ENCODE data around the gene ALG14.
"Not testable (repeated sequence)": the region's sequence is repeated elsewhere in the genome, so short reads cannot be mapped to it uniquely, and the experiment has no call there.

Gene ALG14

GRCh38 chr1:95005584-95005983 is 67.2 kb downstream of the ALG14 start:
- DNase-seq, result no peak

GRCh38 chr1:95004013-95004412 is 68.7 kb downstream of the ALG14 start:
- DNase-seq, result no peak

- DNase-seq, result no peak
Observed at GRCh38 chr1:95003433-95003738, 69.4 kb downstream of the ALG14 start.

GRCh38 chr1:95002540-95003432 is 70.0 kb downstream of the ALG14 start:
- DNase-seq, result no peak

- DNase-seq, result no peak
Observed at GRCh38 chr1:95002164-95002539, 70.6 kb downstream of the ALG14 start.

- DNase-seq, result no peak
Observed at GRCh38 chr1:94999456-95000131, 73.2 kb downstream of the ALG14 start.

GRCh38 chr1:94998748-94999147 is 74.0 kb downstream of the ALG14 start:
- no peak for DNase-seq

GRCh38 chr1:94998114-94998513 is 74.6 kb downstream of the ALG14 start:
- no peak for DNase-seq

GRCh38 chr1:94995536-94995935 is 77.2 kb downstream of the ALG14 start:
- not testable (repeated sequence) for DNase-seq

- no peak for DNase-seq
Observed at GRCh38 chr1:94994805-94995204, 77.9 kb downstream of the ALG14 start.

- no peak for DNase-seq
Observed at GRCh38 chr1:94993931-94994645, 78.7 kb downstream of the ALG14 start.

GRCh38 chr1:94992863-94993563 is 79.7 kb downstream of the ALG14 start:
- DNase-seq, result no peak

- DNase-seq, result no peak
Observed at GRCh38 chr1:94992161-94992560, 80.6 kb downstream of the ALG14 start.

- no peak for DNase-seq
Observed at GRCh38 chr1:94989911-94990473, 82.8 kb downstream of the ALG14 start.

- no peak for DNase-seq
Observed at GRCh38 chr1:94989398-94989797, 83.4 kb downstream of the ALG14 start.

- no peak for DNase-seq
Observed at GRCh38 chr1:94988356-94988755, 84.4 kb downstream of the ALG14 start.

- DNase-seq, result no peak
Observed at GRCh38 chr1:94986783-94987182, 86.0 kb downstream of the ALG14 start.

GRCh38 chr1:94983171-94983739 is 89.5 kb downstream of the ALG14 start:
- no peak for DNase-seq

- no peak for DNase-seq
Observed at GRCh38 chr1:94982398-94982797, 90.4 kb downstream of the ALG14 start.

- no peak for DNase-seq
Observed at GRCh38 chr1:94981575-94981973, 91.2 kb downstream of the ALG14 start.

- DNase-seq, result no peak
Observed at GRCh38 chr1:94980582-94981574, 91.9 kb downstream of the ALG14 start.

All from activated CD4-positive, alpha-beta T cell treated with anti-CD3 and anti-CD28 coated beads for 48 hours (primary cell).